ENCODE measurements around the gene ANKRD22. TPM values are rescaled to one million over a fixed set of nuclear protein-coding genes. Genes with fewer than 3 reads are reported as not detected.

The ANKRD22 gene
- total and polyA plus RNA-seq, 2 of the 8 experiments (the other 6 are each of a cell fraction or from before 2014, with no cell fraction given), result 0.68 TPM; not detected in 1

GRCh38 chr10:88893611-88894010 lies 42.0 kb upstream of the ANKRD22 start (continued):
- no peak for TF ChIP-seq TEAD4 (IDR thresholded peaks at IDR 0.05; ENCODE audit: low read depth, low read length)
- TF ChIP-seq GABPA (IDR thresholded peaks at IDR 0.05; ENCODE audit: borderline replicate concordance, insufficient read depth, low read length), result no peak
- no peak for TF ChIP-seq NRF1 (IDR thresholded peaks at IDR 0.05; ENCODE audit: low read depth, low read length)
